Mucosa of rectum (tissue), 2 donors: ENCODE results near the gene KRT32.

Source experiments
- H3K27ac ChIP-seq, 2 donors: one replicate each; pipeline ENCODE4 v1.7.0; 2013; ENCODE audit warnings: inconsistent platforms in 2 of 2, low read depth in 2 of 2, low read length in 2 of 2
- H3K27me3 ChIP-seq, 2 donors: one replicate each; pipeline ENCODE4 v1.7.0; 2013; ENCODE audit warnings: low read length in 2 of 2; ENCODE audit not compliant: control insufficient read depth in 2 of 2, insufficient read depth in 2 of 2
- H3K36me3 ChIP-seq, 2 donors: one replicate each; pipeline ENCODE4 v1.7.0; 2013; ENCODE audit warnings: low read length in 2 of 2; ENCODE audit not compliant: control insufficient read depth in 2 of 2, insufficient read depth in 2 of 2
- H3K4me1 ChIP-seq, 2 donors: one replicate each; pipeline ENCODE4 v1.7.0; 2013; ENCODE audit warnings: low read length in 2 of 2, mild to moderate bottlenecking in 1 of 2; ENCODE audit not compliant: control insufficient read depth in 2 of 2, insufficient read depth in 2 of 2
- H3K4me3 ChIP-seq, 2 donors: one replicate each; pipeline ENCODE4 v1.7.0; 2013; ENCODE audit warnings: low read length in 2 of 2
- H3K9ac ChIP-seq, 2 donors: one replicate each; pipeline ENCODE4 v1.7.0; 2013; ENCODE audit warnings: low read length in 2 of 2, low read depth in 1 of 2, mild to moderate bottlenecking in 1 of 2
- H3K9me3 ChIP-seq, 2 donors: one replicate each; pipeline ENCODE4 v1.7.0; 2013; ENCODE audit warnings: low read length in 2 of 2; ENCODE audit not compliant: control insufficient read depth in 2 of 2
- donor health status: healthy.
- donor health status: Normal muscosa, but diverticular disease.

Gene KRT32

DNA sequence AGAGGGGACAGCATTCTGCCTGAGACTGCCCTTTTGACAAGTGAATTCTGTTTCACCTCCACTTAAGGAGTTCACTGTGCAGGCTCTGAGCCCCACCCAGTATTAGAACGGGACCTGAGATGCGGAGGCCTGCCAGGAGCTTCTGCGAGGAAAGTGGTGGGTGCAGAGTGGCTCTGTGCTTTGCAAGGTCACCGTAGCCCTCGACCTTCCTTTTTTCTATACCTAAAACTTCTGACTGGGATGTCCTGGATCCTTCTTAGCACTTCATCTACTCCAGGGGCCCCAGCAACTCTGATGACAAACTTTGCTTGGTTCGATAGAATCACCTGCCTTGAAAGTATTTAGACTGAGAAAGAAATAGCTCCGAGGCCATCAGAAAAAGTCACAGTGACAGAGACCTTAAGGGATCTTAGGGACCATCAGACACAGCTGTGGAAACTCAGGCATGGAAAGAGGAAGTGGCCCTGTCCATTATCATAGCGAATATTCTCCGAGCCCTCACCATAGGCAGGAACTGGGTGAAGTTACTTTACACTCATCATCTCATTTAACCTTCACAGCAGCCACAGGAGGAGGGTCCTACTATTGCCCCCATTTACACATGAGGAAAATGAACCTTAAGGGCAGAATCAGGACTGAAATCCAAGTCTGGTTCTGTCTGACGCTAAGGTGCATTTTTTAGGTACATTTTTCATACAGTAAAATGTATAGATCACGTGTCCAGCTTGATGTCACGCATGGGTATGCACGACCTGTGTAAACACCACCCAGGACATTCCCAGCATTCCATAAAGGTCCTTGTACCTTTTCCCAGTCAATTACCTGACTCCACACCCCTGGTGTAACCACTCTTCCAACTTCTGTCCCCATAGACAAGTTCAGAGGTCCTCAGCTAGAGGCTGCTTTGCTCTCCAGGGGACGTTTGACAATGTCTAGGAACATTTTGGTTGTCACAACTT lies 38.9 kb upstream of the KRT32 start:
- no peak overlapping the region for H3K4me3 ChIP-seq
- H3K9ac ChIP-seq: no peak overlapping the region
- no peaks in the 10 kb centered on the region for H3K36me3 ChIP-seq
- H3K9me3 ChIP-seq: no peaks in the 10 kb centered on the region
- H3K4me1 ChIP-seq: peaks cover 8 to 14% of the 10 kb centered on the region in 2 donors
- no peak overlapping the region for H3K27ac ChIP-seq
- peaks cover 0 to 2% of the 10 kb centered on the region in 2 donors for H3K27me3 ChIP-seq

DNA sequence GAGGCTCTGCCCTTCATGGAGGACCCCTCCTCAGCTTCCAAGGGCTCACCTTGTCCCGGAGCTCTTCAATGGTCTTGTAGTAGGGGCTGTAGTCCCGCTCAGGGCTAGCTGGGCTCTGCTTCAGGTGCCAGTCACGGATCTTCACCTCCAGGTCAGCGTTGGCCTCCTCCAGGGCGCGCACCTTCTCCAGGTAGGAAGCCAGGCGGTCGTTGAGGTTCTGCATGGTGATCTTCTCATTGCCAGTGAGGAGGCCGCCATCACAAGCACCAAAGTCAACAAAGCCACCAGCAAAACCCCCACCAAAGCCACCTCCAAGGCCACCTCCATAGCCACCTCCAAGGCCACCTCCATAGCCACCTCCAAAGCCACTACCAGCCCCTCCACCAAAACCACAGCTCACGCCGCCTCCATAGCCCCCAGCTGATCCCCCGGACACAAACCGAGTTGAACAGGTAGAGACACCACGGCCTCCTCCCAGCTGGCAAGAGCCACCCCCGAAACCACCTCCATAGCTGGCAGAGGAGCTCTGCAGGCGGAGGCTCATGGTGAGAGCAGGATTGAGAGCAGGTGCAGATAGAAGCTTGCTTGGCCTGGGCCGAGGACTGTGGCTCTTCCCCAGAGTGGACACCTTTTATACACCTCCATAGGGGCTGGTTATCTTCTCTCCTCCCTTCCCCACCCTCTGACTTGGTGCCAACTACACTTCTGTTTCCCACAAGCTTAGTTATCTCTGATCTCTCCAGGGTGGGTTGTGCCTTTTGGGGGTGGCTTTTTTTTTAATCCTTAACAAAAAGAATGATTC lies 38.0 kb upstream of the KRT32 start, which contains the start of gene KRT13:
TSS of gene KRT13 (minus strand) at position 606 of the 802 bp plus-strand sequence. CDS start at position 544, 62 bp downstream.
- Histone ChIP-seq H3K4me3 (no peak within 1 kb of the TSS), H3K27ac (no peak within 1 kb of the TSS), H3K9me3 (no peaks in the 10 kb centered on the region), H3K36me3 (no peaks in the 10 kb centered on the region), H3K4me1 (peaks cover under 1 to 5% of the 10 kb centered on the region in 2 donors), H3K9ac (no peak within 1 kb of the TSS), H3K27me3 (peaks cover 0 to 2% of the 10 kb centered on the region in 2 donors)

DNA sequence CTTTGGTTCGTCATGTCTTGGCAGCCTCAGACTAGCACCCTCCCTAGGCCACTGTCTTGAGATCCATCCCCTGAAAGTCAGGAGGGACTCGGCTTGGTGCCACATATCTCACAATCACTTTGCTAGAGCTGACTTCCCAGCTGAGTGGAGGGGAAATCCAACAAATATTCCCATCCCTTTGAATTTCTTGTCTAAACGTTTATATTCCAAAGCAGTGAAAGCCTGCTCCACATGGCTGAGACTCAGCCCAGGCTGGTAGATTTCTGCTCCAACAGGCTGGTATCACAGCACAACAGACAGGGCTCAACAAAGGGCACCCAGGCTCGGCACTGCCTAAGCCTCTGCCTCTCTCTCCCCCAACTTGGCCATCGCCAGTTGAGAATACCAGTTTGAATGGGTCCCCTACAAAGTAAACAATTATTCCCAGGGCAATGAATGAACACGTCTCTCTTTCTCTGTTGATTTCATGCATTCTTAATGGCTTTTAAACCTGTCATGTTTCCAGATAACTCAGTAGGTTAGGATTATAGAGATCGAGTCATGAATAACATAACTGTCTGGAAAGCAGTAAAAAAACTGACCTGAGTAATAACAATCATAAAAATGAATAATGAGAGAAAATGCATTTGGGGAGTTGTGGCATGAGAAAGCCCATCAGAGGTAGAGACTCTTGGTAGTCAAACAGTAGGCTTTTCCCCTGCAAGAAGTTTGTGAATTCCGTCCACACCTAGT lies 37.2 kb upstream of the KRT32 start:
- H3K4me3 ChIP-seq: no peak overlapping the region

DNA sequence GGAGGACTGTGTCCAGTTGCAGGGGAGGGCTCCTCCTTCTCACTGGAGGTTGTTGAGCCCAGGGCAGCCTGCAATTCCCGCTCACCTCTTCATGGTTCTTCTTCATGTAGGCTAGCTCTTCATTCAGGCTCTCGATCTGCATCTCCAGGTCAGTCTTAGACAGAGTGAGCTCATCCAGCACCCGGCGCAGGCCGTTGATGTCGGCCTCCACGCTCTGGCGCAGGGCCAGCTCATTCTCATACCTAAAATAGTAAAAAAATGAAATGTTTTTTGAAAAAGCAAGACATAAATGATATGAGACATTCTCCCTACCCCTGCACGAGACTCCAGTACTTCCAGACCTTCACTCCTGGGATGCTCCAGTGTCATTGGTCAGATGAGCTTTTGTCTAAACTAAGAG lies 36.0 kb upstream of the KRT32 start:
- no peak overlapping the region for H3K4me3 ChIP-seq
- H3K9me3 ChIP-seq: no peaks in the 10 kb centered on the region
- H3K36me3 ChIP-seq: no peaks in the 10 kb centered on the region
- H3K27me3 ChIP-seq: peaks cover 0 to 2% of the 10 kb centered on the region in 2 donors
- no peak overlapping the region for H3K27ac ChIP-seq
- peaks cover 0 to 2% of the 10 kb centered on the region in 2 donors for H3K4me1 ChIP-seq
- no peak overlapping the region for H3K9ac ChIP-seq

More for the DNA sequence above, 37.2 kb upstream of the KRT32 start:
- H3K27ac ChIP-seq: no peak overlapping the region
- no peak overlapping the region for H3K9ac ChIP-seq
- peaks cover 0 to 2% of the 10 kb centered on the region in 2 donors for H3K27me3 ChIP-seq
- peaks cover 0 to 2% of the 10 kb centered on the region in 2 donors for H3K4me1 ChIP-seq
- no peaks in the 10 kb centered on the region for H3K36me3 ChIP-seq
- H3K9me3 ChIP-seq: no peaks in the 10 kb centered on the region

DNA sequence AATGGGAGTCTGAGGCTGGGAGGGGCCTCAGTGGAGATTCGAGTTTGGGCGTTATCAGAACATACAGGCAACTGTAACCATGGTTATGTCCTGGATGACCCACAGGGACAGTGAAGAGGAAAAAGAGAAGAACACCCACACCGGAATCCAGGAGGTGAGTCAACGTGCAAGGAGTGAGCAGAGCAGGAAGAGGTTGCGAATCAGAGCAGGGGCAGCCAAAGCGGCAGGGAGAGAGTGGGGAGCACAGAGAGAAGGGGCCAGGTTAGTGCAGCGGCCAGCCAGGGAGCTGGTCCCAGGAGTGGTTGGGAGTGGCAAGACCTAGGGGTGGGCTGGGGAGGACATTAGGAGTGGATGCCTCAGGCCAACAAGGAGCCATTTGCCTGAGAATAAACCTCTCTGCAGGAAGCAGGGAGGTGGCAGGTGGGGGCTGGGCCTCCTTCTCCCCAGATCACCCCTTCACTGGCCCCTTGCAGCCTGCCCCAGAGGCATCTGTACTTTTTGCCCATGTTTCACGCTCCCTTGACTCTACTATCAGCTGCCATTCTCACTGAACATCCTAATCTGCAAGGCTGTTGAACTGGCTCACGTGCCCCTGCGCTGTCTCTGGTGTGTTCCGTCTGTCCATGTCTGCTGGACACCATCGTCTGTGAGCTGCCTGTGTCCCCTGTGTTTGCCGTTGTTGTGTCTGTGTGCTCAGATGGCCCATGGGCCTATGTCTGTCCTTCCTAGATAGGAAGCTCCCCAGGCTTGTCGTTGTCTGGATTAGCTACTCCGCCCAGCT lies 33.1 kb upstream of the KRT32 start:
- Histone ChIP-seq H3K4me3 (no peak overlapping the region), H3K27me3 (peaks cover 0 to 2% of the 10 kb centered on the region in 2 donors), H3K36me3 (no peaks in the 10 kb centered on the region), H3K9me3 (no peaks in the 10 kb centered on the region), H3K27ac (no peak overlapping the region), H3K4me1 (peaks cover 6 to 7% of the 10 kb centered on the region in 2 donors), H3K9ac (no peak overlapping the region)

DNA sequence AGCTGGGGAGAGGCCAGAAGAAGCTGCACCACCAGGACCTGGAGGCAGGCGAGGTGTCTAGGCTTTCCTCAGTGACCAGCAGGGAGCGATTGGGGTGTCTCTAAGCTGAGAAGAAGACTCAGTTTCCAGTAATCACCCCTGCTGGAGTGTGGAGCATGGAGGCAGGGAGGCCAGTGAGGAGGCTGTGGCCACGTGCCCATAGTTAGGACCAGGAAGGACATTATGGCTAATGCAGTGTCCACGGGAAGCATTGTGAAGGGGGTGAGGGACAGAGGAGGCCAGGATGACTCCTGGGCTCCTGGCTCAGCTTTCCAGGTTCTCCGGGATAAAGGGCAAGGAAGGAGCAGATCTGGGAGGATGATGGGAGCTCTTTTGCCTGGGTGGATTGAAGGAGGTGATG lies 32.5 kb upstream of the KRT32 start:
- Histone ChIP-seq H3K9ac (no peak overlapping the region), H3K27ac (no peak overlapping the region), H3K4me1 (peaks cover 6 to 7% of the 10 kb centered on the region in 2 donors), H3K9me3 (no peaks in the 10 kb centered on the region), H3K4me3 (no peak overlapping the region), H3K36me3 (no peaks in the 10 kb centered on the region), H3K27me3 (peaks cover 0 to 2% of the 10 kb centered on the region in 2 donors)

DNA sequence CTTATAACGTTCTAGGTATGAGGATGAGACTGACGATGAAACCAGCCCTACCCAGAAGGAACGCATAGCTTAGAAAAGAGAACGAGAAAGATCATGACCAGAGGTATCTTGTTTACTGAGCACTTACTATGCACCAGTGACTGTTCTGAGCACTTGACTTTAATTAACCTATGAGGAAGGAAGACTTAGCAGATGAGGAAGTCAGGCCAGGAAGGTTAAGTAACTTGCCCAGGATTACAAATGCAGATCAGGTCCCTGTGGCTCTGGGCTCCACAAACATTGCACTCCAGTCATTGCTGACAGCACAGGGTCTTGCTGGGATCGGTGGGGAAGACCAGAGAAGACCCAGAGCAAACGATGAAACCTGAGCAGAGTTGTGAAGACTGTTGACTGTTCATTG lies 31.1 kb upstream of the KRT32 start:
- no peak overlapping the region for H3K4me3 ChIP-seq
- H3K9me3 ChIP-seq: no peaks in the 10 kb centered on the region
- no peaks in the 10 kb centered on the region for H3K36me3 ChIP-seq
- H3K27ac ChIP-seq: peak overlapping the region in 1 of 2 donors; percentile 78
- peak overlapping the region in 1 of 2 donors; percentile 2 for H3K9ac ChIP-seq
- H3K4me1 ChIP-seq: peaks cover 6 to 7% of the 10 kb centered on the region in 2 donors
- no peaks in the 10 kb centered on the region for H3K27me3 ChIP-seq

DNA sequence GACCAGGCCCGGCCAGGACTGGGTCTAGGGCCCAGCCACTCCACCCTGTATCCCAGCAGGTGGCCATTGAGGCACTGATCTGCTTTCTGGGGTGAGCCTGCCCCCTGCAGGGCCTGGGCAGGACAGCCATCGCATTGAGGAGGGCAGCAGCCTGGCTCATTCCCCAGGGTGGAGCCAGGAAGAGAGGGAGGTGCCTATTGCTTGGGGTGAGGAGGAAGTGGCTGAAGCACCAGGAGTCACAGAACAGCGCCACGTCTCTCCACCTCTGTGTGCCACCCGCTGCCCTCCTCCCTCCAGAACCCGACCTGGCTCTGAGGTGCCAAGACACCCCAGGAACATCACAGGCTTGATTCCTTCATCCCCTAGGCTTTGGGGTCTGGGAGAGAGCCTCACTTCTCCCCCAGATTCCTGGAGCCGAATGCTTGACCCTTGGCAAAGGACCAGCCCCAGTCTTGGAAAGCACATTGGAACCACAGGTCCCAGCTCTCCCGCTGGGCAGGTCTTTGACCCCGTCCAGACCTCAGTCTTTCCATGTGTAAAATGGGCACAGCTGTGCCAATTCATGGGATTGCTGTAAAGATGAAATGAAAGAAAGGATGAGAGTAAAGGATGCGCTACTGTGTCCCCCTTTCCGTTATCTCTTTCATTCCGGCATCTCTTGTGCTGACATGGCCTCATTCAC lies 29.8 kb upstream of the KRT32 start:
- Histone ChIP-seq H3K4me3 (peak overlapping the region in 1 of 2 donors; percentile 41), H3K27me3 (no peaks in the 10 kb centered on the region), H3K36me3 (no peaks in the 10 kb centered on the region), H3K27ac (peak overlapping the region; percentile 74 to 78), H3K9me3 (no peaks in the 10 kb centered on the region), H3K9ac (peak overlapping the region; percentile 41 to 54), H3K4me1 (peaks cover 7 to 18% of the 10 kb centered on the region in 2 donors)

DNA sequence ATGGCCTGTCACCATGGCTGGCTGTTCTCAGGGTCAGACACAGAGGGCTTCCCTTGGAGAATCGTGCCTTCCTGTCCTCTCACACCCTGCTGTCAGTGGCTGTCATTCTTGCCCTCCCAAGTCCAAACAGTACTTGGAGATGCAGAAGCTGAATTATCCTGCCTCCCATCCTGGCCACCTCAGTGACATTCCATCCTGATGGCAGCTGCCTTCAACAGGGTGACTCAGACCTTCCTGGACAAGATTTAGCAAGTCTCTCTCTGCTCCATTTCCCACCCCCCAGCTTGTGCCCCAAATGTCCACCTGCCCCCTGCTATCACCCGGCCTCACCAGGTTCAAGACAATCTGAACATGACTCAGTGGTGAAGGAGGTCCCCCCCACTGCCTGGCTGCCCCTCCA lies 27.3 kb upstream of the KRT32 start:
- no peaks in the 10 kb centered on the region for H3K9me3 ChIP-seq
- H3K27ac ChIP-seq: no peak overlapping the region
- H3K36me3 ChIP-seq: no peaks in the 10 kb centered on the region
- no peak overlapping the region for H3K9ac ChIP-seq
- H3K4me3 ChIP-seq: no peak overlapping the region
- H3K27me3 ChIP-seq: no peaks in the 10 kb centered on the region
- peaks cover 25 to 41% of the 10 kb centered on the region in 2 donors for H3K4me1 ChIP-seq
